Fibroblast of villous mesenchyme (primary cell): ENCODE measurements around the gene HERC4. TPM values are rescaled to one million over a fixed set of nuclear protein-coding genes. Genes with fewer than 3 reads are reported as not detected.
"Not testable (repeated sequence)": the region's sequence is repeated elsewhere in the genome, so short reads cannot be mapped to it uniquely, and the experiment has no call there.

Source experiments
- DNase-seq: peaks from one replicate; pipeline ENCODE4 v3.0.0-alpha.2; 2010; ENCODE audit warnings: low read depth
- H3K4me3 ChIP-seq: 2 replicates; pipeline ENCODE4 v1.5.1; 2011; ENCODE audit warnings: low read depth, mild to moderate bottlenecking, low read length
- CTCF ChIP-seq: IDR thresholded peaks from 2 replicates; pipeline ENCODE4 v1.5.1; 2012; ENCODE audit warnings: low read depth, mild to moderate bottlenecking, low read length; ENCODE audit not compliant: insufficient read depth
- total RNA-seq: library from RNA; depleted of rRNA; stranded (reverse); fragments of >200 nt; gene quantifications from 2 replicates; pipeline ENCODE4 v1.2.3, GENCODE V29; 2012

Gene HERC4
- total RNA-seq, 1 donor, result 225 TPM

DNA sequence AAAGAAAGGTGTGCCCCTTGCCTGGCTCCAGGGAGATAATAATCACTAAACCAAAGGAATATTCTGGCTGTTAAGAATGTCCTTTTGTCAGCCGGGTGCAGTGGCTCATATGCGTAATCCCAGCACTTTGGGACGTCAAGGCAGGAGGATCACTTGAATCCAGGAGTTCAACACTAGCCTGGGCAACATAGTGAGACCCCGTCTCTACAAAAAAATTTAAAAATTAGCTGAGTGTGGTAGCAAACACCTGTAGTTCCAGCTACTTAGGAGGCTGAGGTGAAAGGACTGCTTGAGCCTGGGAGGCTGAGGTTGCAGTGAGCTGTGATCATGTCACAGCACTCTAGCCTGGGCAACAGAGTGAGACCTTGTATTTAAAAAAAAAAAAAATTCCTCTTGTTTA lies 74.1 kb downstream of the HERC4 start:
- H3K4me3 ChIP-seq, result no peak overlapping the region
- TF ChIP-seq CTCF, result no peak
- DNase-seq, result no peak

- H3K4me3 ChIP-seq, result no peak overlapping the region
- no peak for DNase-seq
- no peak for TF ChIP-seq CTCF
Measured at GRCh38 chr10:67990093-67990492, 85.0 kb downstream of the HERC4 start.

- TF ChIP-seq CTCF, result no peak
- no peak for DNase-seq
- H3K4me3 ChIP-seq, result no peak overlapping the region
Measured at GRCh38 chr10:67988606-67989005, 86.5 kb downstream of the HERC4 start.

DNA sequence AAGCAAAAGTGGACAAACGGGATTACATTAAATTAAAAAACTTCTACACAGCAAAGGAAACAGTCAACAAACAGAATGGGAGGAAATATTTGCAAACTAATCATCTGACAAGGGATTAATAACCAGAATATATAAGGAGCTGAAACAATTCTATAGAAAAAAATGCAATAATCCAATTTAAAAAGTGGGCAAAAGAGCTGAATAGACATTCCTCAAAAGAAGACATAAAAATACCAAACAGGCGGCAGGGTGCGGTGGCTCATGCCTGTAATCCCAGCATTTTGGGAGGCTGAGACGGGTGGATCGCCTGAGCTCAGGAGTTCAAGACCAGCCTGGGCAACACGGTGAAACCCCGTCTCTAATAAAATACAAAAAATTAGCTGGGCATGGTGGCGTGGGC lies 92.5 kb downstream of the HERC4 start:
- DNase-seq, H3K4me3 ChIP-seq: not testable (repeated sequence)

- DNase-seq, result peak; percentile 51
- TF ChIP-seq CTCF, result no peak
- H3K4me3 ChIP-seq, result no peak overlapping the region
Measured at GRCh38 chr10:67978749-67979148, 96.3 kb downstream of the HERC4 start.

- H3K4me3 ChIP-seq, result no peak overlapping the region
- no peak for DNase-seq
- no peak for TF ChIP-seq CTCF
Measured at GRCh38 chr10:67977251-67977650, 97.8 kb downstream of the HERC4 start.

DNA sequence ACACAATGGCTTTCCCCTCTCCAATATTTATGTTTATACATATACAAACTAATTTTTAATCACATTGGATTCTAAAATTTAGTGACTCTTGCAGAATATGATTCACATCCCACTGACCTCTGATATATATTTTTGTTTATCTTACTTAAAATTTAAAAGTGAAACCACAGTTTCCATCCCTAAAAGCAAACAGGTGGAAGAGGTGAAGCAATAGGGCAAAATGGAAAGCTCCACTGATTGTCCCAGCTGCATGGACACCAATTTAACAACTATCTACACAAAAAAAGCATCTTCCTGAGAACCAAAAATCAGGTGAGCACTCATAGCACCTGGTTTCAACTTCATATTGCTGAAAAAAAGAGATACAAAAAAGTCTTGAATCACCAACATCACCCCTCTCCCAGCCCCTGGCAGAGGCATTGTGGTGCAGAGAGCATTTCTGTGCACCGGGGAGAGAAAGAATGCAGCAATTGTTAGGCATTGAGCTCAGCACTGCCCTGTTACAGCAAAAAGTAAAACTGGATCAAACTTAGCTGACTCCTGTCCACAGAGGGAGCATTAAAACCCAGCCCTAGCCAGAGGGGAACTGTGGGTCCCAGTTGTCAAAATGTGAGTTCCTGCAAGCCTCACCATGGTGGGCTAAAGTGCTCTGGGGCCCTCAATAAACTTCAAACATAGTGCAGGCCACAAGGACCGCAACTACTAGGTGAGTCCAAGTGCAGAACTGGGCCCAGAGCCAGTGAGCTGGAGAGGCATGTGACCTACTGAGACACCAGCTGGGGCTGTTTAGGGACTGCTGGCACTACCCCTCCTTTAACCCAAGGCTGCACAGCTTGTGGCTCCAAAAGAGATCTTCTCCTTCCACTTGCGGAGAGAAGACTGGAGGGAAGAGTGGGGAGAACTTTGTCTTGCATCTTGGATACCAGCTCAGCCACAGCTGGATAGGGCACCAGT lies 98.5 kb downstream of the HERC4 start:
- H3K4me3 ChIP-seq, result no peak overlapping the region
- DNase-seq, result peak; percentile 7
- no peak for TF ChIP-seq CTCF
